ENCODE results near the gene ZNF155. TPM values are rescaled to one million over a fixed set of nuclear protein-coding genes. Genes with fewer than 3 reads are reported as not detected.

The ZNF155 gene
- total RNA-seq, 1 experiment from 2014 or later: 11.2 TPM

- peaks cover 32% of the 10 kb centered on the region for H3K36me3 ChIP-seq
- no peaks in the 10 kb centered on the region for H3K4me1 ChIP-seq (replicated peaks)
- DNase-seq (ENCODE audit: low read depth in 1 of 2, low spot score in 2 of 2): no peak
Measured at GRCh38 chr19:44024900-44025216, 40.9 kb downstream of the ZNF155 start.

GRCh38 chr19:44025217-44025936 lies 41.4 kb downstream of the ZNF155 start, which contains the start of gene ZNF222:
ZNF222 (plus strand) TSS chr19:44025379; CDS start chr19:44025437, 58 bp downstream.
- Histone ChIP-seq H3K9me3 (replicated peaks) (peaks cover 4% of the 10 kb centered on the region; the same call in 1 of the 2 replicates), H3K36me3 (peaks cover 37% of the 10 kb centered on the region), H3K27ac (peak within 1 kb of the TSS; percentile 52), H3K27me3 (replicated peaks) (no peaks in the 10 kb centered on the region), H3K4me3 (peak within 1 kb of the TSS; percentile 56), H3K4me1 (replicated peaks) (no peaks in the 10 kb centered on the region)
- peak; percentile 60 to 85 for DNase-seq (ENCODE audit: low read depth in 1 of 2, low spot score in 2 of 2)

More at GRCh38 chr19:44024900-44025216, 40.9 kb downstream of the ZNF155 start:
- Histone ChIP-seq H3K9me3 (replicated peaks) (peaks cover under 1% of the 10 kb centered on the region; the same call in 1 of the 2 replicates), H3K27me3 (replicated peaks) (no peaks in the 10 kb centered on the region), H3K27ac (0 out of 2 replicates have a peak overlapping the region, but pooled peaks have one; percentile 52), H3K4me3 (peak overlapping the region; percentile 56)

- DNase-seq (ENCODE audit: low read depth in 1 of 2, low spot score in 2 of 2): no peak
- H3K27ac ChIP-seq: no peak overlapping the region
- H3K27me3 ChIP-seq (replicated peaks): no peaks in the 10 kb centered on the region
- H3K36me3 ChIP-seq: peaks cover 49% of the 10 kb centered on the region
- peaks cover 17% of the 10 kb centered on the region for H3K9me3 ChIP-seq (replicated peaks)
- no peaks in the 10 kb centered on the region for H3K4me1 ChIP-seq (replicated peaks)
- no peak overlapping the region for H3K4me3 ChIP-seq
Measured at GRCh38 chr19:44026622-44027021, 42.6 kb downstream of the ZNF155 start.

- H3K9me3 ChIP-seq (replicated peaks): peaks cover 30% of the 10 kb centered on the region
Measured at GRCh38 chr19:44032001-44032610, 48.1 kb downstream of the ZNF155 start.

DNA sequence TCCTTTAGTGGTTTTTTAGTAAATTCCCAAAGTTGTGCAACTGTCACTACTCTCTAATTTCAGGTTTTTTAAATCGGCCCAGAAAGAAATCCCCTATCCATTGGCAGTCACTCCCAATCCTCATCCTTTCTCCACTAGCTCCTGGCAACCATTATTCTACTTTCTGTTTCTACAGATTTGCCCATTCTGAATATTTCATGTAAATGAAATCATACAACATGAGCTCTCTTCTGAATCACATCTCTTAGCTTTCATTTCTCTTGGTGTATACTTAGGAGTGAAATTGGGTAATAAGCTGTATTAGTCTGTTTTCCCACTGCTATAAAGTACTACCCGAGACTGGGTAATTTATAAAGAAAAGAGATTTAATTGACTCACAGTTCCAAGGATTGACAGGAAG lies 58.2 kb downstream of the ZNF155 start:
- Histone ChIP-seq H3K4me1 (replicated peaks) (no peaks in the 10 kb centered on the region), H3K27ac (no peak overlapping the region), H3K9me3 (replicated peaks) (no peaks in the 10 kb centered on the region), H3K4me3 (no peak overlapping the region), H3K27me3 (replicated peaks) (no peaks in the 10 kb centered on the region), H3K36me3 (no peaks in the 10 kb centered on the region)
- no peak for DNase-seq (ENCODE audit: low read depth in 1 of 2, low spot score in 2 of 2)

More at GRCh38 chr19:44032001-44032610, 48.1 kb downstream of the ZNF155 start:
- no peaks in the 10 kb centered on the region for H3K27me3 ChIP-seq (replicated peaks)
- no peak overlapping the region for H3K4me3 ChIP-seq
- no peak overlapping the region for H3K27ac ChIP-seq
- no peaks in the 10 kb centered on the region for H3K4me1 ChIP-seq (replicated peaks)
- DNase-seq (ENCODE audit: low read depth in 1 of 2, low spot score in 2 of 2): no peak
- H3K36me3 ChIP-seq: peaks cover 60% of the 10 kb centered on the region

Other genes with a start within 250 kb of the ZNF155 start
- 9.4 and 29.9 TPM in 2 replicates for gene SMG9, start 229.2 kb upstream of the ZNF155 start, total RNA-seq (2014; rRNA removed; shearing (Covaris generic))
- gene KCNN4, start 203.2 kb upstream of the ZNF155 start, total RNA-seq (2014; rRNA removed; shearing (Covaris generic)): 1.6 and 5.1 TPM in 2 replicates
- gene LYPD5, start 181.7 kb upstream of the ZNF155 start, total RNA-seq (2014; rRNA removed; shearing (Covaris generic)): 0.24 TPM in 1 of 2 replicates, not detected in the other
- gene ZNF283, start 156.9 kb upstream of the ZNF155 start, total RNA-seq (2014; rRNA removed; shearing (Covaris generic)): 6.6 and 11.1 TPM in 2 replicates
- gene ZNF404, start 100.2 kb upstream of the ZNF155 start, total RNA-seq (2014; rRNA removed; shearing (Covaris generic)): 1.1 and 1.5 TPM in 2 replicates
- gene ZNF45, start 48.9 kb upstream of the ZNF155 start, total RNA-seq (2014; rRNA removed; shearing (Covaris generic)): 13.7 and 21.1 TPM in 2 replicates
- gene ZNF221, start 33.0 kb upstream of the ZNF155 start, total RNA-seq (2014; rRNA removed; shearing (Covaris generic)): 2.0 and 5.4 TPM in 2 replicates
- gene ZNF230, start 18.8 kb downstream of the ZNF155 start, total RNA-seq (2014; rRNA removed; shearing (Covaris generic)): 4.3 and 9.7 TPM in 2 replicates
- gene ZNF222, start 41.2 kb downstream of the ZNF155 start, total RNA-seq (2014; rRNA removed; shearing (Covaris generic)): 8.1 and 9.6 TPM in 2 replicates
- 3.9 and 7.5 TPM in 2 replicates for gene ZNF223, start 67.8 kb downstream of the ZNF155 start, total RNA-seq (2014; rRNA removed; shearing (Covaris generic))
- 2.9 and 3.1 TPM in 2 replicates for gene ZNF284, start 88.0 kb downstream of the ZNF155 start, total RNA-seq (2014; rRNA removed; shearing (Covaris generic))
- gene ZNF224, start 110.2 kb downstream of the ZNF155 start, total RNA-seq (2014; rRNA removed; shearing (Covaris generic)): 2.4 and 10.8 TPM in 2 replicates
- 2.8 and 4.2 TPM in 2 replicates for gene ZNF225, start 129.2 kb downstream of the ZNF155 start, total RNA-seq (2014; rRNA removed; shearing (Covaris generic))
- gene ZNF234, start 157.4 kb downstream of the ZNF155 start, total RNA-seq (2014; rRNA removed; shearing (Covaris generic)): 4.5 and 7.1 TPM in 2 replicates
- 15.4 and 20.5 TPM in 2 replicates for gene ZNF226, start 180.9 kb downstream of the ZNF155 start, total RNA-seq (2014; rRNA removed; shearing (Covaris generic))
- 5.6 and 15.1 TPM in 2 replicates for gene ZNF227, start 228.3 kb downstream of the ZNF155 start, total RNA-seq (2014; rRNA removed; shearing (Covaris generic))

All from SJSA1 (cell line).